H1 (cell line): ENCODE data around the gene TMEM229B.

Source experiments
- ATF2 ChIP-seq: IDR thresholded peaks from 2 replicates; pipeline ENCODE4 v1.6.1; 2012; ENCODE audit warnings: low read length, inconsistent platforms
- CHD2 ChIP-seq: IDR thresholded peaks from 2 replicates; pipeline ENCODE4 v1.6.1; 2012; ENCODE audit warnings: low read length, improper control_type of control experiment
- EP300 ChIP-seq, 2 experiments: IDR thresholded peaks; 1 replicate in 1 of 2; 2 replicates in 1 of 2; pipeline ENCODE4 v1.6.1; 2011 to 2012; ENCODE audit warnings: low read depth in 2 of 2, low read length in 2 of 2, mild to moderate bottlenecking in 2 of 2, borderline replicate concordance in 1 of 2, inconsistent platforms in 1 of 2, moderate library complexity in 1 of 2
- NRF1 ChIP-seq: IDR thresholded peaks from 2 replicates; pipeline ENCODE4 v1.6.1; 2011; ENCODE audit warnings: mild to moderate bottlenecking, low read depth, low read length, improper control_type of control experiment
- POLR2A ChIP-seq, 2 experiments: IDR thresholded peaks; 1 replicate in 1 of 2; 2 replicates in 1 of 2; pipeline ENCODE4 v1.6.1; 2011; ENCODE audit warnings: low read depth in 2 of 2, low read length in 2 of 2, mild to moderate bottlenecking in 2 of 2; ENCODE audit errors: control extremely low read depth in 1 of 2
- POLR2AphosphoS5 ChIP-seq: IDR thresholded peaks from 2 replicates; pipeline ENCODE4 v1.6.1; 2011; ENCODE audit warnings: low read depth, low read length
- POU5F1 ChIP-seq: IDR thresholded peaks from 2 replicates; pipeline ENCODE4 v1.6.1; 2011; ENCODE audit warnings: low read depth, mild to moderate bottlenecking, low read length, moderate library complexity
- SAP30 ChIP-seq: fragments of 300-600 bp; sonication (generic); IDR thresholded peaks from 2 replicates; pipeline ENCODE4 v1.7.1; 2012; ENCODE audit warnings: low read length, moderate library complexity, mild to moderate bottlenecking, inconsistent platforms; ENCODE audit not compliant: insufficient read depth, insufficient replicate concordance
- SP1 ChIP-seq: IDR thresholded peaks from 2 replicates; pipeline ENCODE4 v1.6.1; 2011; ENCODE audit warnings: low read depth, low read length
- YY1 ChIP-seq: IDR thresholded peaks from 2 replicates; pipeline ENCODE4 v1.6.1; 2011; ENCODE audit warnings: low read depth, mild to moderate bottlenecking, low read length
- TF ChIP-seq, protein P1 (sequence below), 3 experiments: IDR thresholded peaks; 1 replicate in 2 of 3; 2 replicates in 1 of 3; pipeline versions ENCODE4 v1.5.1 to v1.6.1; 2011; ENCODE audit warnings: low read length in 3 of 3, mild to moderate bottlenecking in 3 of 3, inconsistent platforms in 2 of 3, low read depth in 1 of 3, moderate library complexity in 1 of 3; ENCODE audit not compliant: insufficient read depth in 1 of 3; ENCODE audit errors: control extremely low read depth in 1 of 3
- TF ChIP-seq, protein P2 (sequence below): IDR thresholded peaks from 2 replicates; pipeline ENCODE4 v1.6.1; 2011; ENCODE audit warnings: low read depth, mild to moderate bottlenecking, low read length; ENCODE audit not compliant: insufficient read depth

GRCh38 chr14:67467134-67467533 lies 21.4 kb downstream of the TMEM229B start:
- no peak for TF ChIP-seq POLR2A (IDR thresholded peaks at IDR 0.05; ENCODE audit: control extremely low read depth in 1 of 2, low read depth in 2 of 2, low read length in 2 of 2)
- no peak for TF ChIP-seq NRF1
- TF ChIP-seq SP1, result no peak
- no peak for TF ChIP-seq SAP30
- TF ChIP-seq, protein P1, sequence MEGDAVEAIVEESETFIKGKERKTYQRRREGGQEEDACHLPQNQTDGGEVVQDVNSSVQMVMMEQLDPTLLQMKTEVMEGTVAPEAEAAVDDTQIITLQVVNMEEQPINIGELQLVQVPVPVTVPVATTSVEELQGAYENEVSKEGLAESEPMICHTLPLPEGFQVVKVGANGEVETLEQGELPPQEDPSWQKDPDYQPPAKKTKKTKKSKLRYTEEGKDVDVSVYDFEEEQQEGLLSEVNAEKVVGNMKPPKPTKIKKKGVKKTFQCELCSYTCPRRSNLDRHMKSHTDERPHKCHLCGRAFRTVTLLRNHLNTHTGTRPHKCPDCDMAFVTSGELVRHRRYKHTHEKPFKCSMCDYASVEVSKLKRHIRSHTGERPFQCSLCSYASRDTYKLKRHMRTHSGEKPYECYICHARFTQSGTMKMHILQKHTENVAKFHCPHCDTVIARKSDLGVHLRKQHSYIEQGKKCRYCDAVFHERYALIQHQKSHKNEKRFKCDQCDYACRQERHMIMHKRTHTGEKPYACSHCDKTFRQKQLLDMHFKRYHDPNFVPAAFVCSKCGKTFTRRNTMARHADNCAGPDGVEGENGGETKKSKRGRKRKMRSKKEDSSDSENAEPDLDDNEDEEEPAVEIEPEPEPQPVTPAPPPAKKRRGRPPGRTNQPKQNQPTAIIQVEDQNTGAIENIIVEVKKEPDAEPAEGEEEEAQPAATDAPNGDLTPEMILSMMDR (IDR thresholded peaks at IDR 0.05; ENCODE audit: control extremely low read depth in 1 of 3, insufficient read depth in 1 of 3, low read depth in 1 of 3, low read length in 3 of 3), result no peak
- TF ChIP-seq POLR2AphosphoS5, result no peak
- TF ChIP-seq CHD2, result no peak
- TF ChIP-seq, protein P2, sequence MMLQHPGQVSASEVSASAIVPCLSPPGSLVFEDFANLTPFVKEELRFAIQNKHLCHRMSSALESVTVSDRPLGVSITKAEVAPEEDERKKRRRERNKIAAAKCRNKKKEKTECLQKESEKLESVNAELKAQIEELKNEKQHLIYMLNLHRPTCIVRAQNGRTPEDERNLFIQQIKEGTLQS, result no peak
- no peak for TF ChIP-seq POU5F1
- no peak for TF ChIP-seq YY1
- TF ChIP-seq ATF2, result no peak
- TF ChIP-seq EP300 (IDR thresholded peaks at IDR 0.05; ENCODE audit: borderline replicate concordance in 1 of 2, low read depth in 2 of 2, low read length in 2 of 2), result no peak
